Activated gamma-delta T cell treated with Interleukin-2 at 50 U/mL for 16 hours (primary cell): ENCODE results near the gene CACNA1S.

Experiments used
- DNase-seq: peaks from one replicate; pipeline ENCODE4 v3.0.0-alpha.2; 2020

CACNA1S gene

DNA sequence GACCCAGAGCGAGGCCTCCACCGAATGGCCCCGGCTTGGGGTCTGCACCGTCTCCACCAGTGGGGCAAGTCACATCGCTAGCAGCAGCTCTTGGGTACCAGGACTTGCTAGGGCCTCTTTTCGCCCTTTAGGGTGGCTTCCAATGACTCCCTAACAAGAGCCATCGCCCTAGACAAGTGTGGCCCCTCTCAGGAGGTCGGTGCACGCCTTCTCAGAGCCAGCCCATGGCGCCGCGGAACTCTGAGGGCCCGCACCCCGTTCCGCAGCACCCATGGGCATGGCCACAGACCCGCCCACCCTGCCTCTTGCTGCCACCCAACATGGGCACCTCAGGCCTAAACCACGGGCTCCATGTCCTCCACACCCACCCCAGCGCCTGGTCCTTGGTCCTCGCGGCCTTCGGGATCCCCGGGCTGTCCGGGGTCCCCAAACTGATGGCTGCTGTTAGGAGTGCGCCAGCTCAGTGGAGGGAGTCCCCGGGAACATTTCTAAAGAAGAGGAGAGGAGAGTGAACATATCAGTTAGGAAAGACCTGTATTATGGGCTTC lies 3.2 kb upstream of the CACNA1S start:
- DNase-seq, result no peak

DNA sequence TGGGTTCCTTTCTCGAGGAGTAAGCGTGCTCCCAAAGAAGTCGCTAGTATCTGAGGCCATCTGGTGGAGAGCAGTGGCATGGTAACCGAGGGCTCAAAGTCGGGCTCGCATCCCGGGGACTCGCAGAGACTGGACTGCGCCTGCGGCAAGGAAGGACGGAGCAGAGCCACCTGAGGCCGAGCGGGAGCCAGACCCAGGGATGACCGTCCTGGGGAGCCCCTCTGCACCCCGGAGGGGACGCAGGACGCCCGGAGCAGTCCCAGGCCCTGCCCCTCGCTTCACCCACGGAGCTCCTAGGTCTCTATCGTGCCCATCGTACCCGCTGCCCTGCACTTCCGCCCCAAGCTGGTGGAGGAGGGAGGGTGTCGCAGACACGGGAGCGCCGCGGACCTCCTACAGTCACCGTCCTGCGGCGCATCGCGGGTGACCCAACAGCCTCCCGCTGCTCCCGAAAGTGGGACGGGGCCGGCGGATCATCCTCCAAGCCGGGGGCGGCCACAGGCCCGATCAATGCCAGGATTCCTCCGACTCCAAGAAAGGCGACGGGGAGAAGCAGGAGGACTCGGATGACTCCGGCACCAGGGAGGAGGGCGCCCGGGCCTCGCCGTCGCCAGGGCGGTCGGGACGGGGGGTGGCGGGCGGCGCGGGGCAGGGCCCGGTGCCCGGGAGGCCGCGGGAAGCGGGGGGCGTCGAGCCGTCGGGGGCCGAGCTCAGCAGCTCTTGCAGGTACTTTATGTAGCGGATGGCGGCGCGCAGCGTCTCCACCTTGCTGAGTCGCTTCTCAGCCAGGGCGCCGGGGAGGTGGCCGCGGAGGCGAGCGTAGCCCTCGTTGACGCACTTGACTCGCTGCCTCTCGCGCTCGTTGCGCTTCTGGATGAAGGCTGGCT lies 2.3 kb upstream of the CACNA1S start:
- peak; percentile 62 for DNase-seq

DNA sequence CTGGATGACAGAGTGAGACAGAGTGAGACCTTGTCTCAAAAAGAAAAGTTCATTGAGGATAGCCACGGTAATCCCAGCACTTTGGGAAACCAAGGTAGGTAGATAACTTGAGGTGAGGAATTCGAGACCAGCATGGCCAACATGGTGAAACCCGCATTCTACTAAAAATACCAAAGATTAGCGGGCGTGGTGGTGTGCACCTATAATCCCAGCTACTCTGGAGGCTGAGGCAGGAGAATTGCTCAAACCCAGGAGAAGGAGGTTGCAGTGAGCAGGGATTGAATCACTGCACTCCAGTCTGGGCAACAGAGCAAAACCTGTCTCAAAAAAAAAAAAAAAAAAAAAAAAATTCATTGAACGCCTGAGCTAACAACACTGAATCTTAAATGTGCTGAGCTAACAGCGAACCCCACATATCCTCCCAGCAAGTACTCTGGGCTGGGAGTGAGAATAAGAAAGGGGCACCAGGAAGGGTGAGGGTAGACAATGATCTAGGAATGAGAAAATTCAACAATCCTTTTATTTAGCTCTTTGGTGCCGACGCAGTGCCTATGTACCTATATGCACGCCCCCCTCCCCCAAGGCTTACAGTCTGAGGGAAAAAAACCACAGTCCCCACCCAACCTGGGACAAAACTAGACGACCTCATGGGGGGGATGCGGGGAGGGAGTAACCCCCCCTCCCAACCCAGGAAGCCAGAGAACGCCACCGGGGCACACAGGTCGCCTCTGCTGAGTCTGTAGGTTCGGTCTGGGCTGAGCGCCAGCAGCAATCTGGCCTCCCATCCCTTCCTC lies 1.4 kb upstream of the CACNA1S start:
- no peak for DNase-seq

DNA sequence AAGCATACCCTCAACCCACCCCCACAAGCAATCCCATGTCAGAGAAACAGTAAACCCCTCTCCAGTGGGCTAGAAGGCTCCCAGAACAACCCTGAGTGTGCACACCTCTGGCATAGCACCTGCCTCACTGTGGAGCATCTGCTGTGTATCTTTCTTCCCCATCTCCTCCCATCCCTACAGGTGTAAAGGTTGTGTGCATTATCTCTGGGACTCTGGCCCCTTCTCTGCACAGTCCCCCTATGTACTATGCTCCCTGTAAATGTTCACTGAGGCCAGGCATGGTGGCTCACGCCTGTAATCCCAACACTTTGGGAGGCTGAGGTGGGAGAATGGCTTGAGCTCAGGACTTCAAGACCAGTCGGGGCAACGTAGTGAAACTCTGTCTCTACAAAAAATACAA lies 700 bp upstream of the CACNA1S start:
- no peak for DNase-seq

- no peak for DNase-seq
Measured at GRCh38 chr1:201111672-201112071, 554 bp downstream of the CACNA1S start.

GRCh38 chr1:201111156-201111555 lies 1.1 kb downstream of the CACNA1S start:
- DNase-seq, result no peak

- DNase-seq, result no peak
Measured at GRCh38 chr1:201110616-201111015, 1.6 kb downstream of the CACNA1S start.

DNA sequence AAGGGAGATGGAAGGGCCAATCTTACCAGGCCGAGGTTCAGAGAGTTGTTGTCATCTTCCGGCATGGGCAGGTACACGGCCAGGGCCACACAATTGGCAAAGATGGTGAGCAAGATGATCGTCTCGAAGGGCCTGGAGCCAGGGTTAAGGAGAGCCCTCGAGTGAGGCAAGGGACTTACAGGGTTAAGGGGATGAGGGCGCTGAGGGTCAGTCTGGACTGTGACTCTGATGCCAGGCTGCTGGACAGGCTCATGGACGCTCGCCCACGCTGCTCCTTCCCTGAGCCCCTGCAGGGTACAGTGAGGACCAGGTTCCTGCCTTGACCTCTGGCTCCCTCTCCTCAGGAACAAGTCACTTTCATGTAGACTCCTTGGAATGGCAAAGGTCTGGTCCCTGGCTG lies 2.1 kb downstream of the CACNA1S start:
- no peak for DNase-seq

DNA sequence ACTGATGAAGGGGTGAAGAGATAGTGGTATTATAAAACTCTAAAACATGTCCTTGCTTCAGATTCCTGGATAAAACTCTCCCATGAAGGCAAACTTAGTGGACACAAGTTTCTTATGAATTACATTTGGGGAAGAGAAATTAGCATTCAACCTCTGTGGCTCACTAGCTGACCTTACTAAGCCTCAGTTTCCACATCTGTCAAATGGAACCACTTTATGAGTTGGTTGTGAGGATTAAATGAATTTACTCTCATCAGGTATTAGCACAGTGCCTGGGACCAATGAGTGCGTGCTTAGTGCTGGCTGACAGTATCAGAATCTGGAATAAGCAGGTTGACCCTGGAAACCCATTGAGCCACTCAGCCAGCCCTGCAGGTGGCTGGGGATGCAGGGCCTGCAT lies 2.6 kb downstream of the CACNA1S start:
- DNase-seq, result no peak

DNA sequence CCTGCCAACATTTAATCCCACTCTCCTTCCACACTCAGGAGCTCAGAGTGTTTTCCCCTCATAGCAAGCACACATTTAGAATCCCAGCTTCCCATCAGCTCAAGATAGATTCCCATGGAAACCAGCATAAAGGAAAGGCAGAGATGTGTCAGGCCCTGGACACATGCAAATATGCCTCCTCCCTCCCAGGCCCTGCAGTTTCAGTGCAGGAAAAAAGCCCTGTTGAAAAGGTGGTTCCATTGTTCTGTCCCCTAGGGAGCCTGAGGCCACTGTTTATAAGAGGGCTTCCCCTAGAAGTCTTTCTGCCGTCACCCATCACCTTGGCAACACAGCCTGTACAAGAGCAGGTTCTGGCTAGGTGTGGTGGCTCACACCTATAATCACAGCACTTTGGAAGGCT lies 3.6 kb downstream of the CACNA1S start:
- no peak for DNase-seq

DNA sequence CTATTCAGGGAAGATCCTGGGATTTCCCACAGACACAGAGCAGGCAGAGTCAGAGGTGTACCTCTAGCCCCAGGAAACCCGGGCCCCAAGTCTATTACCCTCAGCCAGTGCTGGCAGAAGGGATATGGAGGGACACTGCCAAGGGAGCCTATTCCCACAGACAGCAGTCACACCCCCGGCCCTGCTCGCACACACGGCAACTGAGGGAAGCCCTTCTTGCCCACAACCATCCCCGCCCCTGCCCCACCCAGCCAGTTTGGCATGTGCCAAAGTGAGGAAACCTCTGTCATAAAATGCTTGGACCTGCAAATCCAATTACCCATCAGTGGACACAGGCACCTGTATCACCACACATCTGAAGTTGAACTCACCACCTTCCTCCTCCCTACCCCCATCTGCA lies 6.5 kb downstream of the CACNA1S start:
- no peak for DNase-seq

GRCh38 chr1:201104141-201104540 lies 8.1 kb downstream of the CACNA1S start:
- no peak for DNase-seq

DNA sequence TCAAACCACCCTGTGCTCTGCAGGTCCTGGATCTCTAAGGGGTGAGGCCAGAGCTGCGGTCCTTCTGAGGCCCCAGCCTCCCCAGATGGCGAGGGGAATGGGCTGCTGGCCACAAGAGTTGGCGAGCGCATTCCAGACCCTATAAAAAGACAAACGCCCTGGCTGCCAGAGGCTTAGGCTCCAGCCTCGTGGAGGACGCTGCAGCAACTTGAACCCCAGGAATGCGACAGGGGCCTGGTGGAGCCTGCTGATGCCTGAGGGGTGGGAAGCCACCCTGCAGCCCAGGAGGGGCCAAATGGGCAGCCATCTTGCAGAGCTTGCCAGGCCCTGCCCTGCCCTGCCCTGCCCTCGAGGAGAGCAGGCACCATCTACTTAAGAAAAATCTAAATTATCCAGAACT lies 8.6 kb downstream of the CACNA1S start:
- no peak for DNase-seq

- no peak for DNase-seq
Measured at GRCh38 chr1:201100169-201100930, 11.9 kb downstream of the CACNA1S start.

GRCh38 chr1:201098992-201099677 lies 13.1 kb downstream of the CACNA1S start:
- no peak for DNase-seq

- DNase-seq, result no peak
Measured at GRCh38 chr1:201096977-201097856, 15.0 kb downstream of the CACNA1S start.

GRCh38 chr1:201096041-201096461 lies 16.2 kb downstream of the CACNA1S start:
- DNase-seq, result no peak

- DNase-seq, result no peak
Measured at GRCh38 chr1:201095581-201095980, 16.6 kb downstream of the CACNA1S start.

DNA sequence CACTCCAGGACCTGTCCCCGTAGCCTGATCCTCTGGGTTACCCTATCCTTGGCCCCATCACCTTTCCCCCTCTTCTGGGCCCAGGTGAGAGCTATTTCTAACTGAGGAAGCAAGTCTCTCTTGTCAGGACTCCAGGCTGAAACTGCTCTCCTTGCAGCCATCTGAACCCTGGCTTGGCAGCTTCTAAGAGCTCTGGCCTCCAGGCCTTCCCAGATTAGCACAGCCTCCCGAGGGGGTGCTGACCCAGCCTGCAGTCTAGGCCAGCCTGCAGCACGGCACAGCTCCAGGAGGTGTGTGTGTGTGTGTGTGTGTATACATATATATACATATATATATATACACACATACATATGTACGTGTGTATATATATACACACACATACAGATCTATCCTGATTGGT lies 17.4 kb downstream of the CACNA1S start:
- no peak for DNase-seq

GRCh38 chr1:201093962-201094361 lies 18.3 kb downstream of the CACNA1S start:
- no peak for DNase-seq

GRCh38 chr1:201093561-201093960 lies 18.7 kb downstream of the CACNA1S start:
- no peak for DNase-seq
